SK-N-MC (cell line): Measurements from ENCODE around the gene RNF126.

Experiments
- DNase-seq: peaks from one replicate; pipeline ENCODE4 v3.0.0-alpha.2; 2011; ENCODE audit warnings: low read depth, low spot score
- H3K27ac ChIP-seq: fragments of 200-600 bp; sonication (generic); 2 replicates; pipeline ENCODE4 v1.5.1; 2016; ENCODE audit warnings: mixed run types
- H3K36me3 ChIP-seq: fragments of 200-600 bp; sonication (generic); 2 replicates; pipeline ENCODE4 v1.6.1; 2017; ENCODE audit warnings: antibody characterized with exemption, low read length, mixed read lengths; ENCODE audit not compliant: insufficient read depth
- H3K4me3 ChIP-seq: fragments of 200-600 bp; sonication (generic); 2 replicates; pipeline ENCODE4 v1.5.1; 2016
- H3K9ac ChIP-seq: fragments of 200-600 bp; sonication (generic); 2 replicates; pipeline ENCODE4 v1.8.0; 2017; ENCODE audit warnings: mixed run types, mixed read lengths; ENCODE audit not compliant: insufficient read length
- H3K9me3 ChIP-seq: fragments of 200-600 bp; sonication (generic); 2 replicates; pipeline ENCODE4 v1.6.1; 2017; ENCODE audit warnings: low read depth, mild to moderate bottlenecking, antibody characterized with exemption, low read length, moderate library complexity, mixed read lengths
- EZH2 ChIP-seq: fragments of 200-600 bp; sonication (generic); IDR thresholded peaks from one replicate; pipeline ENCODE4 v1.6.1; 2017; ENCODE audit warnings: antibody characterized with exemption
- FOXP2 ChIP-seq: optimal IDR thresholded peaks from 2 replicates; pipeline ENCODE3; 2011; ENCODE audit warnings: mild to moderate bottlenecking, moderate library complexity; ENCODE audit not compliant: insufficient read depth; ENCODE audit errors: extremely low read length, control extremely low read depth
- POLR2AphosphoS5 ChIP-seq: IDR thresholded peaks from 2 replicates; pipeline ENCODE4 v1.6.1; 2012; ENCODE audit warnings: mild to moderate bottlenecking, low read depth, low read length, borderline replicate concordance

Gene RNF126

DNA sequence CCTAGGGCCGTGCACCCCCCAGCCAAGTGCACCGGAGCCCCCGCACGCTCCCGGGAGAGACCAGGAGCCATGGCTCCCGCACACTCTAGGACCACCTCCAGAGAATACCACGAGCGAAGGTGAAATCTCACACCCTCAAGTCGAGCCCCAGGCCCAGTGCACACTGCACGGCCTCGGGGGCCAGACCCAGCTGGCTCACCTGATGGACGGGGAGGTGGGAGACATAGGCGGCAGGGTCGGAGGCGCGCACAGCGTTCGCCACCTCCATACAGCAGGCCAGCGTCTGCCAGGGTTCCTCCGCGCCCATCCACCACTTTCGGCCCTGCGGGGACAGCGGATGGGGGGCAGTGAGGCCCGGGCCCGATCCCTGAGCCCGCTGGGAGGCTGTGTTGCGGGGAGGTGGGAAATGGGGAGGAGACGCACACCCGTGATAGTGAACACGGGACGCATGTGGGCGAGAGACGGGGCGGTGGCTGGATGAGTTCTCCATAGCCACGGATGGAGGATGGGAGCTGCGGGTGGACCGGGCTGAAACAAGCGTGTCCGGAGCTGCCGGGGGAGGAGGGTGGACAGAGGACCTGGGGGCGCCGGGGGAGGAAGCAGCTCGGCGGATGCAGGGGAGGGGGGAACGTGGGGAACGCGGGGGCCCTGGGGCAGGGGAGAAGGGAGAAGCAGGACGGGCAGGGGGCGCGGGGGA, 42.7 kb downstream of the RNF126 start:
- TF ChIP-seq FOXP2: no peak
- TF ChIP-seq POLR2AphosphoS5: no peak
- no peak for TF ChIP-seq EZH2
- no peak overlapping the region for H3K27ac ChIP-seq
- no peak overlapping the region for H3K4me3 ChIP-seq
- H3K9me3 ChIP-seq: no peaks in the 10 kb centered on the region
- H3K9ac ChIP-seq: no peak overlapping the region
- no peak for DNase-seq
- H3K36me3 ChIP-seq: peaks cover 19% of the 10 kb centered on the region; the same call in 1 of the 2 replicates

DNA sequence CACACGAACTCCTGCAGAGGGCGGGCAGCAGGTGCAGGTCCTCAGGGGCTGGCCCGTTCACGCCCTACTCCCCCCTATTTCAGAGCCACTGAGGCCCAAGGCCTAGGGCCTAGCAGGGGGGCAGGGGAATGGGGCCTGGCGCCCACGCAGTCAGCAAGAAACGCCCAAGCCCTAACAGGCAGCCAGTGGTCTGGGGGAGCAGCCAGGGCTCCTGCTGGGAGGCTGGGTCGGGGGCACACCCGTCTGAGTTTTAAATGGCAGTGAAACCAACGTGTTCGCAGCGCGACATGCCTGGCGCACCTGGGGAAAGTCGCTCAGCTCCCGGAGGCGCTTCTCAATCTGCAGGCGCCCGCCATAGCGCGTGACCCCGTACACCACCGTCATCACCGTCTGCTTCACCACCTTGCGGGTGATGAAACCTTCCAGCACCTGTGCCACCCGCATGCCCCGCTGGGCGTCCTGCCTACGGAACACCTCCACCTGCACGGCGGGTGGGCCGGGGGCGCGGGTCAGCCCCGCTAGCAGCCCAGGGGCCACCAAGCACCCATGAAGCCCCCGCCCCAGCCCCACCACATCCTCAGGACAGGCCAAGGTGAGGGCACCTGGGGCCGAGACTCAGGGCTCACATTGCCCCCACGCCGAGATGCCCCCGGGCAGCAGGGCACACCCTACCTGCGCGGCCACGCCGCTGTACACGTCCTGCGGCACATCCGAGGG, 43.6 kb downstream of the RNF126 start:
- no peak for DNase-seq
- no peak overlapping the region for H3K4me3 ChIP-seq
- no peak overlapping the region for H3K9ac ChIP-seq
- no peaks in the 10 kb centered on the region for H3K9me3 ChIP-seq
- no peak overlapping the region for H3K27ac ChIP-seq
- peaks cover 18% of the 10 kb centered on the region; the same call in 1 of the 2 replicates for H3K36me3 ChIP-seq
- no peak for TF ChIP-seq FOXP2
- TF ChIP-seq EZH2: no peak
- no peak for TF ChIP-seq POLR2AphosphoS5

DNA sequence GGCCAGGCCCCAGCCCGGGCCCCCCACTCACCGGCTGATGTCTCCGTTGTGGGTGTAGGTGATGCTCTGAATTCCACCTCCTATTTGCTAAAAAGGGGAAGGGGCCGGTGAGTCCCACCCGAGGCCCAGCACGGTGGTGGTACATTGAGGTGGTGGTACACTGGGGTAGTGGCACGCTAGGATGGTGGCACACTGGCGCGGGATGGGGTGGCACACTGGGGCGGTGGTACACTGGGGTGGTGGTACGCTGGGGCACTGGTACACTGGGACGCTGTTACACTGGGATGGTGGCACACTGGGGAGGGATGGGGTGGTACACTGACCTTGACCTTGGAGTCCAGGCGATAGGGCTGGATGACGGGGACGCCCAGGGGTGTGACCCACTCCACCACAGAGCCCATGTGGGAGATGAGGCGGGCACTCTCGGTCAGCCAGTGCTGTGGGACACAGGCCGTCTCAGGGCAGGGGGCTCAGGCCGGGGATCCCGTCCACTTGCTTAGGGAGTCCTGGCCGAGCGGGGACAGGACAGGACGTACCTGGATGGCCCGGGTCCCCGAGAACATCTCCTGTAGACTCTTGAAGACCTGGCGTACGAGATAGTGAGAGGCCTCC, 44.2 kb downstream of the RNF126 start:
- H3K36me3 ChIP-seq: peaks cover 19% of the 10 kb centered on the region; the same call in 1 of the 2 replicates

DNA sequence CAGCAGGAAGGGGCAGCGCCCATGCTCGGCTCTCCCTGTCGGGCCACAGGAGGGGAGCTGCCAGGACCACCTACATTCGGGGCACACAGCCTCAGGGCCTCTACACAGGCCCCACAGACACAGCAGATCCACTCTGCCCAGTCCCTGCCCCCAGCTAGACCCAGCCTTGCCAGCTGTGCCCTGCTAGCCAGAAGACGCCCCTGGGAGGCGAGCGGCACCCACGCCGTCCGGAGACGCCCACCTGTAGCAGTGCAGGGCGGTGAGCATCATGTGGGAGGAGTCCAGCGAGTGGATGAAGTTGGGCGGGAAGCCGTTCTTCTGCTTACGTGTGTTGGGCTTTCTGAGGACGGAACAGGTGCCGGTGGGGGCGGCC, 44.8 kb downstream of the RNF126 start:
- H3K27ac ChIP-seq: no peak overlapping the region
- no peaks in the 10 kb centered on the region for H3K9me3 ChIP-seq
- H3K4me3 ChIP-seq: no peak overlapping the region
- peaks cover 20% of the 10 kb centered on the region; the same call in 1 of the 2 replicates for H3K36me3 ChIP-seq
- TF ChIP-seq POLR2AphosphoS5: no peak
- no peak for TF ChIP-seq EZH2
- TF ChIP-seq FOXP2: no peak
- no peak for DNase-seq
- no peak overlapping the region for H3K9ac ChIP-seq

More for the DNA sequence above, 44.2 kb downstream of the RNF126 start:
- TF ChIP-seq FOXP2: no peak
- no peak for TF ChIP-seq EZH2
- no peak for TF ChIP-seq POLR2AphosphoS5
- H3K9ac ChIP-seq: no peak overlapping the region
- DNase-seq: no peak
- H3K4me3 ChIP-seq: no peak overlapping the region
- H3K27ac ChIP-seq: no peak overlapping the region
- H3K9me3 ChIP-seq: no peaks in the 10 kb centered on the region

DNA sequence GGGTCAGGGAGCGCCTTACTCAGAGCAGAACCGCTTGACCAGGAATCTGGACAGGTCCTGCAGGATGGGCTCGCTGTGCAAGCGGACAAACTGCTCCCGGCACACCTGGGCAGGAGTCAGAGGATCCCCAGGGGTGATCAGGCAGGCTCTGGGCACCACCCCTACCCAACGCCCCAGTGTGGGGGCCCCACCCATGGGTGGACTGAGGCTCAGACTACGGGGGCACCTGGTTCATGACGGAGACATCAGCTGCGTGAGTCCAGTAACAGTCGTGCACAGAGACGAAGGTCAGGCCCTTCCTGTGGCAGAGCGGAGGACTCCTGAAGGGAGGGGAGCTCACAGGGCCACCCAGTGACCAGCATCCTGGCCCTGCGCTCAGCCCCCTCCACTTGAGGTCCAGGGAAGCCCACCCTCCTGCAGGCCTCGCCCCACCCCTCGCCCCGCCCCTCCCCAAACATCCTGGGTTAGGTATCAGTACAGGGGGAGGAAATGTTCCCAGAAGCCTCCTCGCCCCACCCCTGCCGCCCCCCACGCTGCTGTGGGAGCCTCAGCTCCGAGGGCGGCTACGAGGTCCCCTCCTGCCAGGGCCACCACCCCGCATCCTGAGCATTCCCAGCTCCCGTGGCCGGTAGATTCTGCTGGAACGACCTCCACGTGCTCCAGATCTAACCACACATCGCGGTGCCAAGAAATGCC, 45.3 kb downstream of the RNF126 start:
- Histone ChIP-seq H3K36me3 (peaks cover 25% of the 10 kb centered on the region; the same call in 1 of the 2 replicates), H3K9me3 (no peaks in the 10 kb centered on the region), H3K9ac (no peak overlapping the region), H3K27ac (no peak overlapping the region), H3K4me3 (no peak overlapping the region)
- TF ChIP-seq FOXP2 (no peak), EZH2 (no peak), POLR2AphosphoS5 (no peak)
- DNase-seq: no peak

DNA sequence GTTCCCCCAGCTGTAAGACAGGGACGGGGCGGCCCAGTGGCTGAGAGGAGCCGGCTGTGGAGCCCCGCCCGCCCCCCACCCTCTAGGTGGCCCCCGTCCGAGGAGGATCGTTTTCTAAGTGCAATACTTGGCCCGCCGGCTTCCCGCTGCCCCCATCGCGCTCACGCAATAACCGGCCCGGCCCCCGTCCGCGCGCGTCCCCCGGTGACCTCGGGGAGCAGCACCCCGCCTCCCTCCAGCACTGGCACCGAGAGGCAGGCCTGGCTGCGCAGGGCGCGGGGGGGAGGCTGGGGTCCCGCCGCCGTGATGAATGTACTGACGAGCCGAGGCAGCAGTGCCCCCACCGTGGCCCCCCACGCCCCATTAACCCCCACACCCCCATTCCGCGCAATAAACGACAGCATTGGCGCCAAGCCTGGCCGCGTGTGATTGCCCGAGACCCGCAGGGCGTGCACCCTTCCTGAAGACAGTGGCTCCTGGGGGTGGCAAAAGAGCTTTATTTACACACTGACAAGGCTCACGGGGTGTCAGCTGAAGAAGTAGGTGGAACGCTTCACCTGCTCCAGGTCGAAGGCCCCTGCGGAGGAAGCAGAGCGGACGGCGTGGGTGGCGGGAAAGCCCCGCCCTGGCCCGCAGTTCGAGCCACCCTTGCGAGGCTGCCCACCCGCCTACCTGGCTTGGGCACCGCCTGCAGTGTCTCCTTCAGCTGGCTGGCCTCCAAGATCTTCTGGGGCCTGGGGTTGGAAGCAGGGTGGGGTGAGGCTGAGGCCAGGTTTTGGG, 46.1 kb downstream of the RNF126 start:
- H3K9me3 ChIP-seq: no peaks in the 10 kb centered on the region
- no peak for TF ChIP-seq EZH2
- no peak for TF ChIP-seq POLR2AphosphoS5
- TF ChIP-seq FOXP2: no peak
- DNase-seq: no peak
- H3K36me3 ChIP-seq: peaks cover 26% of the 10 kb centered on the region; the same call in 1 of the 2 replicates
- no peak overlapping the region for H3K4me3 ChIP-seq
- H3K27ac ChIP-seq: no peak overlapping the region
- H3K9ac ChIP-seq: no peak overlapping the region

DNA sequence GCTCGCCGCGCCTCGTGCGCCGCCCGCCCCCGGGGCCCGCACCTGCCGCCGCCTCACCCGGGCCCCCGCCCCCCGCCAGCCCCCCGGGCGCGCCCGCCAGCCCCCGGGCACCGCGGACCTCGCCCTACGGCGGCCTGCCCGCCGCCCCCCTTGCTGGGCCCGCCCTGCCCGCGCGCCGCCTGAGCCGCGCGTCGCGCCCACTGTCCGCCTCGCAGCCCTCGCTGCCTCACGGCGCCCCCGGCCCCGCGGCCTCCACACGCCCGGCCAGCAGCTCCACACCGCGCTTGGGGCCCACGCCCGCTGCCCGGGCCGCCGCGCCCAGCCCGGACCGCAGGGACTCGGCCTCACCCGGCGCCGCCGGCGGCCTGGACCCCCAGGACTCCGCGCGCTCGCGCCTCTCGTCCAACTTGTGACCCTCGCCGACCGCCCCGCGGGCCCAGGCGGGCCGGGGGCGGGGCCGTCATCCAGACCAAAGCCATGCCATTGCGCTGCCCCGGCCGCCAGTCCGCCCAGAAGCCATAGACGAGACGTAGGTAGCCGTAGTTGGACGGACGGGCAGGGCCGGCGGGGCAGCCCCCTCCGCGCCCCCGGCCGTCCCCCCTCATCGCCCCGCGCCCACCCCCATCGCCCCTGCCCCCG, 46.8 kb downstream of the RNF126 start:
- Histone ChIP-seq H3K27ac (no peak overlapping the region), H3K9me3 (no peaks in the 10 kb centered on the region), H3K36me3 (peaks cover 26% of the 10 kb centered on the region; the same call in 1 of the 2 replicates), H3K4me3 (no peak overlapping the region), H3K9ac (no peak overlapping the region)
- no peak for DNase-seq
- TF ChIP-seq FOXP2 (no peak), EZH2 (no peak), POLR2AphosphoS5 (no peak)
